A549 (cell line): ENCODE data around the gene EPHB1.

Experiments used
- CHD2 ChIP-seq: fragments of 150-350 bp; IDR thresholded peaks from 2 replicates; pipeline ENCODE4 v1.6.1; 2014; ENCODE audit warnings: low read length; ENCODE audit not compliant: partially characterized antibody
- ESRRA ChIP-seq: fragments of 150-350 bp; IDR thresholded peaks from 2 replicates; pipeline ENCODE4 v1.6.1; 2014; ENCODE audit warnings: mild to moderate bottlenecking, low read length, borderline replicate concordance
- FOSL2 ChIP-seq, 2 experiments: fragments of 450-650 bp in 1 of 2; fragments of >200 bp in 1 of 2; sonication (Bioruptor Twin) in 1 of 2; formaldehyde crosslinking; IDR thresholded peaks; 2 replicates each; pipeline versions ENCODE4 v1.5.0 to v1.6.1; 2016 to 2020; ENCODE audit warnings: mild to moderate bottlenecking in 1 of 2, moderate library complexity in 1 of 2
- JUNB ChIP-seq: fragments of >200 bp; sonication (Bioruptor Twin); formaldehyde crosslinking; IDR thresholded peaks from 2 replicates; pipeline ENCODE4 v1.6.1; 2016
- POLR2A ChIP-seq: IDR thresholded peaks from 2 replicates; pipeline ENCODE4 v1.6.1; 2012; ENCODE audit warnings: mild to moderate bottlenecking, low read length
- RAD21 ChIP-seq, 2 experiments: fragments of >200 bp in 1 of 2; sonication (Bioruptor Twin) in 1 of 2; formaldehyde crosslinking in 1 of 2; IDR thresholded peaks in 1 of 2; conservative IDR thresholded peaks in 1 of 2; 2 replicates in 1 of 2; 3 replicates in 1 of 2; pipeline ENCODE4 v1.6.1; 2012 to 2018; ENCODE audit warnings: inconsistent platforms in 1 of 2
- SREBF2 ChIP-seq: fragments of 450-650 bp; IDR thresholded peaks from 2 replicates; pipeline ENCODE4 v1.6.1; 2014; ENCODE audit warnings: mild to moderate bottlenecking, moderate library complexity
- ZC3H11A ChIP-seq: fragments of 450-650 bp; IDR thresholded peaks from 2 replicates; pipeline ENCODE4 v1.6.1; 2014; ENCODE audit warnings: antibody characterized with exemption, mild to moderate bottlenecking
- TF ChIP-seq, protein P1 (sequence below): fragments of >200 bp; sonication (Bioruptor Twin); formaldehyde crosslinking; IDR thresholded peaks from 3 replicates; pipeline ENCODE4 v1.5.1; 2016
- TF ChIP-seq, protein P2 (sequence below): fragments of 250-450 bp; sonication (Bioruptor Pico); IDR thresholded peaks from 2 replicates; pipeline ENCODE4 v1.5.0; 2021; ENCODE audit warnings: mild to moderate bottlenecking, moderate library complexity, borderline replicate concordance

DNA sequence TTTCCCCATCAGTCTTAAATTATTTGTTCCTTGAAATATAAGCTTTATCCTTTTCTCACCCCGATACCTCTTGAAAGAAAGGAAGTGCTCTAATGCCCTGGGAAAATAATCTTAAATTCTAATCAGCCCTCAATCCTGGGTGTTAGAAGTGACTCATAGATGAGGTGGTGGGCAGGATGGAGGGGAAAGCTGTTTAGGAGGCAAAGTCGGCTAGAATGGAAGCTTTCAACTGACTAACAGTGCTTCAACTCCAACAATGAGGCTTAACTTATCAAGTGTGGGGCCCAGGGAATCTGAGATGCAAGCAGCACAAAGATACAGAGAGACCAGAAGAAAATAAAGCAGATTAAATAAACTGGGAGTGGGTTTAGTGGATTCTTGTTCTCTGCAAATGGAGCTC, 175.8 kb downstream of the EPHB1 start:
- TF ChIP-seq, protein P1, sequence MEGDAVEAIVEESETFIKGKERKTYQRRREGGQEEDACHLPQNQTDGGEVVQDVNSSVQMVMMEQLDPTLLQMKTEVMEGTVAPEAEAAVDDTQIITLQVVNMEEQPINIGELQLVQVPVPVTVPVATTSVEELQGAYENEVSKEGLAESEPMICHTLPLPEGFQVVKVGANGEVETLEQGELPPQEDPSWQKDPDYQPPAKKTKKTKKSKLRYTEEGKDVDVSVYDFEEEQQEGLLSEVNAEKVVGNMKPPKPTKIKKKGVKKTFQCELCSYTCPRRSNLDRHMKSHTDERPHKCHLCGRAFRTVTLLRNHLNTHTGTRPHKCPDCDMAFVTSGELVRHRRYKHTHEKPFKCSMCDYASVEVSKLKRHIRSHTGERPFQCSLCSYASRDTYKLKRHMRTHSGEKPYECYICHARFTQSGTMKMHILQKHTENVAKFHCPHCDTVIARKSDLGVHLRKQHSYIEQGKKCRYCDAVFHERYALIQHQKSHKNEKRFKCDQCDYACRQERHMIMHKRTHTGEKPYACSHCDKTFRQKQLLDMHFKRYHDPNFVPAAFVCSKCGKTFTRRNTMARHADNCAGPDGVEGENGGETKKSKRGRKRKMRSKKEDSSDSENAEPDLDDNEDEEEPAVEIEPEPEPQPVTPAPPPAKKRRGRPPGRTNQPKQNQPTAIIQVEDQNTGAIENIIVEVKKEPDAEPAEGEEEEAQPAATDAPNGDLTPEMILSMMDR = no peak
- TF ChIP-seq FOSL2 (IDR thresholded peaks at IDR 0.05) (no peak), FOSL2 (CRISPR knock-in tag; IDR thresholded peaks at IDR 0.05) (no peak), SREBF2 (no peak), POLR2A (no peak), ZC3H11A (no peak), ESRRA (no peak), CHD2 (no peak), RAD21 (conservative IDR thresholded peaks at IDR 0.05 in 1 of 2, IDR thresholded peaks at IDR 0.05 in 1 of 2) (no peak), JUNB (no peak)
- TF ChIP-seq, protein P2, sequence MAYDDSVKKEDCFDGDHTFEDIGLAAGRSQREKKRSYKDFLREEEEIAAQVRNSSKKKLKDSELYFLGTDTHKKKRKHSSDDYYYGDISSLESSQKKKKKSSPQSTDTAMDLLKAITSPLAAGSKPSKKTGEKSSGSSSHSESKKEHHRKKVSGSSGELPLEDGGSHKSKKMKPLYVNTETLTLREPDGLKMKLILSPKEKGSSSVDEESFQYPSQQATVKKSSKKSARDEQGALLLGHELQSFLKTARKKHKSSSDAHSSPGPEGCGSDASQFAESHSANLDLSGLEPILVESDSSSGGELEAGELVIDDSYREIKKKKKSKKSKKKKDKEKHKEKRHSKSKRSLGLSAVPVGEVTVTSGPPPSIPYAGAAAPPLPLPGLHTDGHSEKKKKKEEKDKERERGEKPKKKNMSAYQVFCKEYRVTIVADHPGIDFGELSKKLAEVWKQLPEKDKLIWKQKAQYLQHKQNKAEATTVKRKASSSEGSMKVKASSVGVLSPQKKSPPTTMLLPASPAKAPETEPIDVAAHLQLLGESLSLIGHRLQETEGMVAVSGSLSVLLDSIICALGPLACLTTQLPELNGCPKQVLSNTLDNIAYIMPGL (CRISPR knock-in tag) = no peak
